T1000 (cell line): Measurements from ENCODE around the gene DBN1.

Experiments
- DNase-seq: peaks from one replicate; lab custom pipeline; 2025; ENCODE audit warnings: mixed read lengths; lab: John Stamatoyannopoulos, UW

The DBN1 gene

GRCh38 chr5:177472460-177473442 is 683 bp downstream of the DBN1 start:
- peak; percentile 19 for DNase-seq

GRCh38 chr5:177471610-177472356 is 1.7 kb downstream of the DBN1 start:
- DNase-seq: no peak

- DNase-seq: no peak
Measured at GRCh38 chr5:177470759-177471536, 2.5 kb downstream of the DBN1 start.

- no peak for DNase-seq
Measured at GRCh38 chr5:177469750-177470525, 3.5 kb downstream of the DBN1 start.

GRCh38 chr5:177468685-177469628 is 4.5 kb downstream of the DBN1 start:
- DNase-seq: peak; percentile 29

GRCh38 chr5:177468329-177468684 is 5.1 kb downstream of the DBN1 start:
- no peak for DNase-seq

GRCh38 chr5:177467436-177467835 is 6.0 kb downstream of the DBN1 start:
- DNase-seq: no peak

GRCh38 chr5:177466861-177467260 is 6.6 kb downstream of the DBN1 start:
- no peak for DNase-seq

- DNase-seq: no peak
Measured at GRCh38 chr5:177465044-177465443, 8.4 kb downstream of the DBN1 start.

- DNase-seq: no peak
Measured at GRCh38 chr5:177462021-177462670, 11.3 kb downstream of the DBN1 start.

GRCh38 chr5:177459819-177460628 is 13.4 kb downstream of the DBN1 start:
- DNase-seq: no peak

- no peak for DNase-seq
Measured at GRCh38 chr5:177459357-177459756, 14.1 kb downstream of the DBN1 start.

GRCh38 chr5:177458912-177459350 is 14.5 kb downstream of the DBN1 start:
- DNase-seq: no peak

- DNase-seq: no peak
Measured at GRCh38 chr5:177457852-177458681, 15.4 kb downstream of the DBN1 start.

- DNase-seq: peak; percentile 86
Measured at GRCh38 chr5:177456976-177457851, 16.2 kb downstream of the DBN1 start.

- no peak for DNase-seq
Measured at GRCh38 chr5:177456591-177456964, 16.9 kb downstream of the DBN1 start.
